NCI-H2196 treated with DMSO at 0.1 percent for 48 hours (cell line): ENCODE results near the gene LPAR1.

Experiments
- DNase-seq: peaks from one replicate; lab custom pipeline; 2025; ENCODE audit not compliant: unreplicated experiment; lab: John Stamatoyannopoulos, UW

The LPAR1 gene

DNA sequence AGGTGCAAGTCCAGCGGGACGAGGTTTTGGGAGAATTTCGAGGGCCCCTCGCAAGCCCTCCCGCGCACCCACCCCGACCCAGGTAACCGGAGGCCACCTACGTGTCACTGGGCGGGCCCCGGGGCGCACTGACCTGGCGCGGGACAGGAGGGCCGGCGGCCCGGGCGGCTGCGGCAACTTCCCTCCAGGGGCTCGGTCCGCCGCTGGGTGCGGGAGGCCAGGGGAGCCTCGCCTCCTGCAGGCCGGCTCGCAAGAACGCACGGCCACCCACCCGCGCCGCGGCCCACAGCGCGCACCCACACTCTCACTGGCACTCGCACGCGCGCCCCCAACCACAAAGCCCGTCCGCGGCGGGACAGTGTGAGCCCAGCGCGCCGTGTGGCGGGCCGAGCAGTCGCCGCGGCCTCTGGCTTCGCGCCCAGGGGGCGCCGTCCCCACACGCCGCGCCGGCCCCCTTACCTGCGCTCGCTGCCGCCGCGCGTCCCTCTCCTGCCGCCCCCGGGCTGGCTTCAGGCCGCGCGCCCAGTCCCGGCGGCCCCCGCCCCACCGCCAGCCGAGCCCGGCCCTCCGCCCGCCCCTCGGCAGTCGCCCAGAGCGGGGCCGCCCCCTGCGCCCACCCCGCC is 451 bp downstream of the LPAR1 start:
- DNase-seq = no peak

DNA sequence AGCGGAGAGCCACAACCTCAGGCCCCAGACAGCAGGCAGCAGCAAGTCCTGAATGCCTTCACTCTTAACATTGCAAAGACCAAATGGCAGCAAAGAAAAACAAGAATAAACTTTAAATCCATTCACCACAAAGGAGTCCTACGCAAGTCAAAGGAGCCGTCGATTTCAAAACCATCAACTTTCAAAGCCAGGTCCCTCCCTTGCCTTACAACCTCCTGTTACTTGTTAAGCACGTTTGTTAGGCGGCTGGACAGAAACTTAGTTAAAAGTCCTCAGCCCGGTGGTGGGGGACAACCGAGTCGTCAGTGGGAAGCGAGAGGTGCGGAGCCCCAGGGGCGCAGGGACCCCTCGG is 938 bp downstream of the LPAR1 start:
- DNase-seq = no peak

DNA sequence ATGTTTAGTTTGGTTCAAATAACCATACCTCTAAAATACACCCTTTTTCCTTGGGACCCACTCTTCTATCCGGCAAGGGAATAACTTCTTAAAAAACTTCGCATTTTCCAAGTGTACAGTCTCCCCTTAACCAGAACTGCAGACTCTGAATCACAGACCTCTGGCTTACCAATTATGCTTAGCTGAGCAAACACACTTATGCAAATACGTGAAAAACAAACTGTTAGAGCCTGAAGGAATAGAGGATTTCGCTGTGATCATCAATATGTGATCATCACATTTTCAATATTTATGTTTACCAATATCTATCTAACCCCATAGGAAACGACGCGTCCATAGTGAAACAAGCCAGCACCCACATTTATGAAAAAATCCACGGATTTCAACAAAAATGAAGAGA is 1.3 kb downstream of the LPAR1 start:
- no peak for DNase-seq

DNA sequence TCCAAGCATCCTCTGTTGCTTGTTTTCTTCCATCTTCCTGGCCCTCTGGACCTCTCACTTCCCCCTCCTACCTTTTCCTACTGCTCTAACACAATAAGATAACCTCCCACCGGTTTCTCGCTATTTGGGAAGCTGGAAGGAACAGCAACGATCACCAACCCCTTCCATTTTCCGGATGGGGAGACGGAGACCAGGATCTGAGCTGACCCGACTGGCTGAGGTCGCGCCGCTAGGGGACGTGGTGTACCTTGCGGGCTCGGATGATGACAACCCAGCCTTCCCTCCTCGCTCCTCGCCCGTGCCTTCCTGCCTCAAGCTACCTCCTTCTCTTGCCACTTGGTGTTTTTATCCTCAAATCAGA is 1.9 kb downstream of the LPAR1 start:
- no peak for DNase-seq

DNA sequence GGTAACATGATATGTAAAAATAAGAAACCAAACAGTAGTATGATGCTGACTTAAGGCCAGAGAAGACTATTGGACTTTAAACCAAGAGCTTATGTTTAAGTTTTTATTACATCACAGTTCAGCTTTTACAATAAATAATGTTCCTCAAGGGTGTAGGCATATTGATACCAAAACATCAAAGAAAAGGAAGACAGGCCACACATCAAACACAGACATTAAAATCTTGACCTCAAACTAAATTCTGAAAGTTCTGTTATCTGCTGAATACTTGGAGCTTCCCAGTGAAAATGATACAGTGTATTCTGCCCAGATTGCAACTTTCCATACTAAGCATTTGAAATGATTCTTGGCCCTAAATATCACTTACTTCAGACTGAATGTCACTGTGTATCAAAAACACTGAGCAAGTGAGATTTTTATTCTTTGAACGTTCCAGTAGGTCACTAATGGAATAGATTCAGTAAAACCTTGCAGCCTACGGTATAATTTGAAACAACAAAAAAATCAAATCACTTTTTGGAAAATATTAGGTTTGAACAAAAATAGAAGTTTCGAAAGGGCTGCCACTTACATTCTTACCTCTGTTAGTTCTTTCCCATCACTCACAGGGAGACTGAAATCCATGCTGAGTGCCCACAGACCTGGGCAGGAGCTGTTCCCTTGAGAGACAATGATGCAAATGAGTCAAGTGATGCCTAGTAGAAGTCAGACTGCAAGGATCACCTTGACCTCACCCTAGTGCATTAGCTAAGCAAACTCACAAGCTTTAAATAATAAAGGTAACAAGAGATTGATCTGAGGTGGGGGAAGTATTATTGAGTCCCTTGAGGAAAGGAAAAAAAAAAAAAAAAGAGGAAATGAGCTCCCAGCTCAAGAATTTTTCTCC is 2.5 kb downstream of the LPAR1 start:
- no peak for DNase-seq

DNA sequence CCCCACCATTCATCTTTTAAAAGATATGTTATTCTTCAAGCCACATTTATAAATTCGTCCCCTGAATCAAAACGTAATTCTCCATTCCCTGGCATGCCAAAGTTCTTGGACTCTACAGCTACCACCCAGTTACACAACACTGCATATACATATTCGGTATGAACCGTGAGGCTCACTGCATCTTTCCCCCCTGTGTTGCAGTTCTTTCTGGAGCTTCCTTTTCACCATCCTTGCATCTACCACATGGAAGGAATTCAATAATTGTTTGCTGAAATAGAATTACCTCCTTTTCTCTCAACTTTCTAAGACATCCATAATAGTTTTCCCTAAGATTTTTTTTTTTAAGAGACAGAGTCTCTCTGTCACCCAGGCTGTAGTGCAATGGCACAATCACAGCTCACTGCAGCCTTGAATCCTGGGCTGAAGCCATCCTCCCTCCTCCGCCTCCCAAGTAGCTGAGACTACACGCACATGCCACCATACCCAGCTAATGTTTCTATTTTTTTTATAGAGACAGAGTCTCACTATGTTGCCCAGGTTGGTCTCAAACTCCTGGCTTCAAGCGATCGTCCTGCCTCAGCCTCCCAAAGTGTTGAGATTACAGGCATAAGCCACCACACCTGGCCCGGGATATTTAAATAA is 3.3 kb downstream of the LPAR1 start:
- no peak for DNase-seq

DNA sequence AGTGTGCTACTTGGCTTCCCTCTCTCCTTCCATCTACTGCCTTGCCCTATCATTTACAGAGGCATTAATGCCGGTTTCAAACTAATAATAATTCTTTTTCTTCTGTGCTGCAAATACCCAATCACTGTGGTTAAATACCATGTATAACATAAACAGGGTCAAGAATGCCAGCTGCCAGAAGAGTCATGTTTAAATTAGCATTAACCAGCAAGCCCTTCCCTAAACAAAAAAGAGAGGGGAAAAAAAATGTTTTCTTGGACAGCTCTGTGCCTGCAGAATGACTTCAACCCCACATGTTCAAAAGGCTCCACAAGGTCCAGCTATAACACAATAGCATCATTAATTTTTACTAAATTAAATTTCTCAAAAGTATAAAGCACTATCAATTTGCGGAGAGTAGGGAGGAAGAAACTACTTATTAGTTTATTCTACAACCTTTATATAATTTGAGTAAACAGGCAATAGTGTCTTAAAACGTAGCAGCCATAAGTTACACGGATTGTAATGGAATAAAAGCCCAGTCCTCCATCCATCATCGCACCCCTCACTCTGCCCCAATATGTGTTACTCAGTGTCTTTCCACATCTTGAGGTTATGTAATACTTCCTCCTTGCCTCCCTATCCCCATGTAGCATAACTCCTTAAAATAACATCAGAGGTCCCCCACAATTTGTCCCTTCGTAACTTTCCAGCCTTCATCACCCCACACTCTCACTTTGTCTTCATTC is 3.9 kb downstream of the LPAR1 start:
- DNase-seq = no peak

DNA sequence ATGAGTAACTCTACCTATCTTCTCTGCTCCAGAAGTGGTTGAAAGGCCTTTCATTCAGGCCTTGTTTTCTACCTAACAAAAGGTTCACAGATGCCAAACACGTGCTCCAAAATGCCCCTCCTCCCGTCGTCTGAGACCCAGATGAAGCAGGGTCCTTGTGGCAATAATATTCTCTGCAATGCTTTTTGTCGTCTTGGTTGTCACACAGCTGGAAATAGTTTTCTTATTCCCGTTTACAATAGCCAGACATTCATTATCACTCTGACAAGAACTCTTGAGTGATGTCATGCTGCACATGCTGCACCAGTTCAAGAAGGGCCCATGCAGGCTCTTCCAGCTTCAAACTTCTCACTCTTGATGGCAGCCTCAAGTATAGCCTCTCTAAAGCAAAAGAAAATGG is 7.8 kb downstream of the LPAR1 start:
- DNase-seq = no peak

DNA sequence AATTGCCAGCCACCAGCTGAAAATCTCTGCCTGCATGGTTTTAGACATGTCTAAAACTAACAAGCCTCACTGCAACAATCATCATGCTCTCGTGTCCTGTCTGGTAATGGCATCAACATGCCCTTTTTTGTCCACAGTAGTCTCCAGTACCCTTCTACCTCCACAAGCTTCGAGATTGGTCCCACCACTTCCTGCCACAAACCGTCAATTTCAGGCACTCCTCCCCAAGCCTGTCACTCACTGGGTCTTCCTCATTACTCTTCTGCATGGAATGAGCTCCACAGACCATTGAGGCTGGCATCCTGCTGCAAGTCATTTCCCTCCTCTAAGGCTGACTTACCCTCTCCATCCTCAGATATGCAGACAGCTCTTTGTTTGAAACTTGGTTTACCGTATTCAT is 9.0 kb downstream of the LPAR1 start:
- DNase-seq = no peak

DNA sequence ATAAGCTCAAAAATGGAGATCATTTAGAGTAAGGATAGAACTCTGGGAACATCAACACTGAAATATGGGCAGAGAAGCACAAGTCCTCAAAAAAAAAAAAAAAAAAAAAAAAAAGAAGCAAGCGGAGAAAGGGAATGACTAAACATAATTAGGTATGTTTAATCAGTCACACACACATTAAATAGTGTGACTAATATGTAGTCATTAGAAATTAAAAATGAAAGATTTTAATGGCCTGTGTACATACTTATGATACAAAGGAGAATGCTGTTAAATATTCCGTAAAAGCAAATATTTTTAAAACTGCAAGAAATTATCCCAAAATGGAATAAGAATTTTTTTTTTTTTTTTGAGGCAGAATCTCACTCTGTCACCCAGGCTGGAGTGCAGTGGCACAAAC is 10.5 kb downstream of the LPAR1 start:
- DNase-seq = no peak

DNA sequence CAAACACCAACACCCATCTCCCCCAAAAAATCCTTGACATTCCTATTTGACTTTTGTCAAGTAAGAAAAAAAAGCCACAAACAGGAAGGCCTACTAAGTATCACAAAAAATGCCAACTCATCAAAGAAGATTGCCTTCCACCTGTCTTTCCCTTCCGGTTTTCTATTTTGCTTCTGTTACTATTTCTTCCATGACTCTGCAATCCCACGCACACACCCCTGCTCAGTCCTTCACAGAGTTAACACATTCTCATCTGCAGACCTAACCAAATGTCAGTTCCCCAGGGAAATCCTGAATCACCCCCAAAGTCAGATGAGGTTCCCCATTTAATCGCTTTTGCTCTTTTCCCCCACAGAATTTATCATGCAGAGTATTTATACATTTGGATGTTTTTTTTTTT is 15.1 kb downstream of the LPAR1 start:
- no peak for DNase-seq

DNA sequence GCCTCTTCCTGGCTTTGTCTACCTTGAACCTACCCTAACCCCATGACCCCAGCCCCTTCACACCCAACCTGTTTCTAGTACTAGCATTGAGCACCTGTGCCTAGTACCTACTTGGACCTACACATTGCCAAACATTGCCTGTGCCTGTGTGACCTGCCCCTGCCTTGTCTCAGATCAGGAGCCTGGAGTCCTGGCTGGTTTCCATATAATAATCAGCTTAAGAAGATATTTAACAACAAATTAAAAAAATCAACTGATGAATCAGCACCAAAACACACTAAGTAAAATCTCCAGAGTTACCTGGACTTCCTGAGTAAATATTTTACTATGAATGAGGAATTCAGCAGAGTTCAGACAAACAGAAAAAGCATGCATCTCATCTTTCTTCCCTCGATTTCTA is 17.7 kb downstream of the LPAR1 start:
- no peak for DNase-seq

DNA sequence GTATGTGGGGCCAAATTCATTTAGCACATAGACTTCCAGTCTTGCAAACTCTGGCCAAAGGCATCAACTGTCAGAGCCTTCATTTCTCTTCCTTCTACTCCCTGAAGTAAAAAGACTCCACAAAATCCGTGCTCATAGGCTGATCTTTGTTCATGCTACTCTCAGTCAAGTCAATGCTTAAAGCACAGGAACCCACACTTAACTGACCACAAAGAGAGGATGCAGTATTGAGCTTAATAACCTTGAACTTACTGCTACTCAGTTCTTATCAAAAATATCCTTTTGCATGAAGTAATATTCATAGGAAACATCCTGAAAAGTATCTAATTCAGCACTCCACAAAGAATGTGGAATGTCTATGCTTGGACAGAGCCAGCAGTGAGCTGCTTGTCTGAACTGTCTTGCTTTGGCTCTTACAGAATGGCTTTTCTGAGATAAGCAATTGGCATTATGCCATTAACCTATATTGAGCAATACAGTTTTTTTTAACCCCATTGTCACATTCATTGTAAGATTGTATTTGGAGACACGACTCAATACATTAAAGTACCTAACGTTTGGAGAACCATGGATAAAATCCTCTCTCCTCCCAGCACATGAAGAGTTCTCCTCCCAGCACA is 21.7 kb downstream of the LPAR1 start:
- no peak for DNase-seq

DNA sequence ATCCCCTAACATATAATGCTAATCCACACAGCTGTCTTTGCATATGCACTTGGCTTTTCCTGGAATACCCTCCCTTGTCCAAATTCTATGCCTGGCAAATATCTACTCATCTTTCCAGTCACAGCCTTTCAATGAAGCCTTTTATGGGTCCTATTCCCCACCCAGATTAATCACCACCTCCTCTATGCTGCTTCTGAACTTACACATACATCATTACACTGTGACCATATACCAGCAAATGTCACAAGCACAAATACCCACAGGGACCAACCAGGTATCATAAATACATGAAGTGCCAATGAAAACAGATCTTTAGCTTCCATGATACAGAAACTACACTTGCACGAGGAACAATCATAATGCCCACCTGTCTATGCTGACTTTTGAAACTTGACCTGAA is 22.3 kb downstream of the LPAR1 start:
- no peak for DNase-seq

DNA sequence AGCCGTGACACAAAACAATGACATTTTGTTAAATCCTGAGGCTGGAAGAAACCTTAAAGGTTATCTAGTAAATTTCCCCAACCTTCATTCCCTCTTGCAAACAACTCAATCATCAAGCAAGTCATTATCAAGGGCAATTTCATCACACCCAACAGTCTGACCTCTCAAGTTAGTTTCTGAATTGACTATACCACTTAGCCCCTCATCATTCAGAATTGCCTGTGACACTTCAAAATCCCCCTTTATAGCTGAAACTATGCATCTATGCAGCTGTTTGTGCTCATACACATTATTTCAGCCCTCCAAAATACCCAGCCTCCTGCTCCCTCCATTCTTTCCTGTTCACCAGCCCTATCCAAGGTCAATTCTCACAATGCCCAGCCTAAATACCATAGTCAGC is 24.6 kb downstream of the LPAR1 start:
- DNase-seq = no peak

DNA sequence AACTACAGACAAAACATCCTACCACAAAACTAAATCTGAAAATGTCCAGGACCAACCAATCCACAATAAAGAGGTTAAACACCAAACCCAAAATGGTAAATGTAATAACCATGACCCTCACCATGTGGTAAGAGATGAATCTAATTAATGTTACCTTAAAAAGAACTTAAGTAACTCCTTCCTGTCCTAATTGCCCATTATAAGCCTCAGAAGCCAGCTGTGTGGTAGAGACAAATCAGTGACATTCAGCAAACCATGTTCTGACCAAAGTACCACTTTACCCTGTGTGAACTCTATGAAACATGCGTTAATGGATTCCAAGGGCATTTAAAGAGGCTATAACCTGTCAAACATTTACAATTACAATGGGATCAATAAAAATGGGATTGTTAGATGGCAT is 25.0 kb downstream of the LPAR1 start:
- no peak for DNase-seq

DNA sequence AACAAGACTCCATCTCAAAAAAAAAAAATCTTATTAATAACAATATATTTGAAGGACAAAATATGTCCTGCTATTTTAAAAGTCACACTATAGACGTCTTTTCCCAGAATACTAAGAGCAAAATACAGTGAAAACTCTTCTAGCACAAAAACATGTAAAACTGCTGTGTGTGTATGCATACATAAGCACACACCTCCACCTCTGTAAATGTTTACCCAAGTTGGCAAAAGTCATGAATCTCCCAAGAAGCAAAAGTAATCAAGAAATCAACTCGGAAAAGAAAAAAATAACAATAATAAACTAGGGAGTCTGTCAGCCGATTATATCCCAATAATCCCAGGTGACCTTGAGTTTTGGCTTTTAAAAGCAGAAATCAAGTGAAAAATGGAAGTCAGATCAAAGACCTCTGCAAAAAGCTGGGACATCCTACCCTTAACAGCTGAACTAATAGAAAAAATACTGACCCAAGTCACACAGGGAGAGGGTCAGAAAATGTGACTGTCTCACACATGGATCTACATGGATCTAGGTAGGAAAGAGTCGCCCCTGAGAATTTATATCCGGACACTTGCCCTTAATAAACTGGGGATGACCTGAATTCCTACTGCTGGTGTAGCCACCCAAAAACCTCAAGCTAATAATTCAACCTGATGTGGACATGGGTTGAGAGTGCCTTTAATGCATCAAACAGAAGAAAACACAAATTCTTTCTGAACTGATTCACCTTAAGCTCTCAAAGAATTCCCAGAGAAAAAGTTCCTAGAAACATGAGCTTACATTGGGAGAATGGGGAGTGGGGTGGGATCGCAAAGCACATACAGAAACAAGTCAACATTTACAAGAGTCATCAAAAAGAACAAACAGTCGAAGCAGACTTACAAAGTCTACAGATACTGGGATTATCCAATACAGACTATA is 29.9 kb downstream of the LPAR1 start:
- no peak for DNase-seq

DNA sequence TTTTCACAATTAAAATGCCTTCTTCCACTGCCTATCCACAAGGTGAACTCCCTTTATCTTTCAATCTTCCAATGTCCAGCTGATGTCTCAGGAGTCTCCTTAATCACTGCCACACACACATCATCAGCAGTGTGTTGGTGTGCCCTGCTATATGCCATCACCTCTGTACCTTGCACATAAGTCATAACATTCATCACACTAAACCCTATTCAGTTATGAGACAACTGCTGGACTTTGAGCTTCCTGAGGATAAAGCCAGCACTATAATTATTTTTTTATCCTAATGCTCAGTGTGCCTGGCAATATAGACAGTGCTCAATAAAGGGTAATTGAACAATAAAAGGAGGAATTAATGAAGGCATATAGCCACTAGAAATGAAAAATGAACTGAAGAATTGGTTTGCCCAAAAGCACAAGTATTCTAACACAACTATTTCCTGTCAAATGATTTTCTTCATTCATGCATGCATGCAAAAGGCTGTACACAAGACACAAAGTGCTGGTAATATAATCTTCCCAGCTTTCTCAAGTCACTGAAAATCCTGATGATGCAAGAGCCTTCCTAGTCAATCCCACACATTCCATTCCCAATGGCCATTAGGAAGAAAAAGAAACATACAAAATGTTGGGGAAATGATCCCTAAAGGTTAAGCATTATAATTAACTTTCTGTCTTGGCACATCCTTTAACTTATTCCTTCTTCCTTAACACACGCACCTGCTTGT is 32.4 kb downstream of the LPAR1 start:
- no peak for DNase-seq

DNA sequence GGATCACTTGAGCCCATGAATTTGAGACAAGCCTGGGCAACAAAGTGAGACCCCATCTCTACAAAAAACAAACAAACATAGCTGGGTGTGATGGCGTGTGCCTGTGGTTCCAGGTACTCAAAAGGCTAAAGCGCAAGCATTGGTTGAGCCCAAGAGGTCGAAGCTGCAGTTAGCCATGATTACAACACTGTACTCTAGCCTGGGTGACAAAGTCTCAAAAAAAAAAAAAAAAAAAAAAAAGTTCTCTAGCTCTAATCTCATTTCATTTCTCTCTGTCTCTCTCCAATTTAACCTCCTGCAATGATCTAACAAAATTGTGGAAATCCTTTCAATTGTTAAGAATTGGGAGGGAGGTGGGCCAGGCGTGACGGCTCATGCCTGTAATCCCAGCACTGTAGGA is 33.3 kb downstream of the LPAR1 start:
- DNase-seq = no peak

DNA sequence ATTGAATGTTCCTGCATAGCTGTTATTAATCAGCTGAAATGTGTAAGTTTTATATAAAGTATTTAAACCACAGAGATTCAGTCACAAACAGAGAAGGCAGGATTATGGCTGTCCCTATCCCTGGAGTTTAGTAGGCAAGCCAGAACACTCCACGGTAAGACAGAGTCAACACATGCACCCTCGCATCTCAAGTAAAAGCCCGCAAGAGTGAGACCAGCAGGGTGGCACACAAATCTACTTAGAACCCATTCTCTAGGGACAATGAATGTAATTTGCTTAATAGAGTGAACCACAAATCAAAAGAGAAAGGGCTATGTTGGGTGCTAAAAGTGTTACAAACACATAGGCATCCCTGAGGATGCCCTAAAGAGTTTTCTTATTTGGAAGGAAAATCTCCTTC is 35.1 kb downstream of the LPAR1 start:
- no peak for DNase-seq
